Muscle layer of colon (tissue), 2 donors: ENCODE measurements around the gene RNF181.

ENCODE experiments used
- H3K27ac ChIP-seq: one replicate; pipeline ENCODE4 v1.7.0; 2013; ENCODE audit warnings: low read depth, mild to moderate bottlenecking, low read length, moderate library complexity
- H3K27me3 ChIP-seq, 2 donors: one replicate each; pipeline ENCODE4 v1.7.0; 2013; ENCODE audit warnings: low read length in 2 of 2, mild to moderate bottlenecking in 2 of 2; ENCODE audit not compliant: insufficient read depth in 2 of 2, control insufficient read depth in 1 of 2
- H3K36me3 ChIP-seq: one replicate; pipeline ENCODE4 v1.7.0; 2013; ENCODE audit warnings: mild to moderate bottlenecking, low read length; ENCODE audit not compliant: insufficient read depth
- H3K4me1 ChIP-seq: one replicate; pipeline ENCODE4 v1.7.0; 2013; ENCODE audit warnings: mild to moderate bottlenecking, low read length; ENCODE audit not compliant: insufficient read depth
- H3K4me3 ChIP-seq, 2 donors: one replicate each; pipeline ENCODE4 v1.7.0; 2013; ENCODE audit warnings: low read length in 2 of 2, low read depth in 1 of 2, mild to moderate bottlenecking in 1 of 2, moderate library complexity in 1 of 2
- H3K9ac ChIP-seq: one replicate; pipeline ENCODE4 v1.7.0; 2013; ENCODE audit warnings: low read length
- H3K9me3 ChIP-seq: one replicate; pipeline ENCODE4 v1.7.0; 2013; ENCODE audit warnings: mild to moderate bottlenecking, low read length
- donor health status: abdominal sarcoma.
- donor health status: Adenocarcinoma of cecum.

RNF181 gene

DNA sequence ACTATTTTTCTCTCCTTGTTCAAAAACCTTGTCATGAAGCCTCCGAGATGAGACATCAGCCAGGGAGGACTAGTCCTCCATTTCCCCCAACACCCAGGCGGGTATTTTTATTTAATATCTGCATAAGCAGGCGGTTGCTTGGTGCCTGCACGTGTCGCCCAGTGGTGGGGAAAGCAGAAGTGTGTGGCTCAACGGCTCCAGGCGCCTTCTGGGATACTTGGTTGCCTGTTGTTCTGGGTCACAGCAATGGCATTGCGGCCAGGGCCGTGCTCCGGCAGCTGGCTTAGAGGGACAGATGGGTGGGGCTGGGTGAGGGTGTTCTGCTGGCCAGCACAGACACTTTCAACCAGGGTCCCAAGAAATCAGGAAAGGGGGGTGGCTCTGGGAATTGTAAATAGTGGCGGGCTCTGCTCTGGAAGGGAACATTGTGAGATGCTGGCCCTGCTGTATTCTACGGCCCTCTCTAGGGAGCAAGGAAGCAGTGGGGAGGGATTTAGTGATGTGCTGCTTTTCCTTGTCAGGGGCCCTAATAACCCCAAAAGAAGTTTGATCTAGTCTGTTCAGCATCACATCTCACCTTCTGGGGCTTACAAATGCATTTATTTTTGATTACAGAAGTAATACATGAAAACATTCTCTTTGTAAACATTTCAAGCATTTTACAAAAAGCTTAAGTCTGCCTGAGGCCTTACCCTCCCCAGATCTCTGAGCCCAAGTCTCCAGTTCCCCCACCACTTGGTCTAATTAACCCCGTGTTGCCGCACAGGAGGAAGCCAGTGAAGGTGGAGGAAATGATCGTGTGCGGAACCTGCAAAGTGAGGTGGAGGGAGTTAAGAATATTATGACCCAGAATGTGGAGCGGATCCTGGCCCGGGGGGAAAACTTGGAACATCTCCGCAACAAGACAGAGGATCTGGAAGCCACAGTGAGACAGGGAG is 17.0 kb upstream of the RNF181 start:
- Histone ChIP-seq H3K4me3 (peak overlapping the region in 1 of 2 donors; percentile 14), H3K36me3 (no peaks in the 10 kb centered on the region), H3K27ac (no peak overlapping the region), H3K9ac (no peak overlapping the region), H3K9me3 (no peaks in the 10 kb centered on the region), H3K27me3 (no peaks in the 10 kb centered on the region), H3K4me1 (no peaks in the 10 kb centered on the region)

DNA sequence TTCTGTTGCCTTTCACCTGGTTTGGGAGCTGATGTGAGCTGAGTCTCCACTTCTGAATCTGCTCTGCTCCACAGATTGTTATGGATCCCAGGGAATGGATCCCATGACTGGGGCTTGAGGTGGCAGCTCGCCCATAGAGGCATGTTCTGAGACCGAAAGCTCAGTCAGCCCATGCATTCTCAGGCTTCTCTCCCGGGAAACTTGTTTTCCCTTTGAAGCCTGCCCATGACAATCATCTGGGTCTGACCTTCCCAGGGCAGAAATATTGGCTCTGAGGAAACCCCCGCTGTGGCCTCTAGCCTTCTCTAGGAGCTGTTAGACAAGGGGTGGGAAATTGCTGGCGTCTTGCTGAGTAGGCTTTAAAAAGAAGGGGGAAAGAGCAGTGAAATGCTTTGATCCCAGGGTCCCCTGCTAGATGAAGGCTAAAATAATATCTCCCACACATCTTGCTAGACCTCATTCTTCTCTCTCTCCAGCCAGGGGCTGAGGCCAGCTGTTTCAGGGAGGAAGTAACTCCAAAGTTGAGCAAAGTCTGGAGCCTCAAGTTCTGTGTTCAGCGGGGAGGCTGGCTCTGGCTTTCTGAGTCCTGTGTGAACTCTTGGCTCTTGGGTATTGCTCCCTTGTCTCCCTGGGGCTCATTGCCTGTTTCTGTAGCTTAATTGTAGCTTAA is 16.1 kb upstream of the RNF181 start:
- Histone ChIP-seq H3K4me3 (no peak overlapping the region), H3K27ac (no peak overlapping the region), H3K4me1 (peaks cover 4% of the 10 kb centered on the region), H3K9ac (no peak overlapping the region), H3K36me3 (no peaks in the 10 kb centered on the region), H3K27me3 (no peaks in the 10 kb centered on the region), H3K9me3 (no peaks in the 10 kb centered on the region)

DNA sequence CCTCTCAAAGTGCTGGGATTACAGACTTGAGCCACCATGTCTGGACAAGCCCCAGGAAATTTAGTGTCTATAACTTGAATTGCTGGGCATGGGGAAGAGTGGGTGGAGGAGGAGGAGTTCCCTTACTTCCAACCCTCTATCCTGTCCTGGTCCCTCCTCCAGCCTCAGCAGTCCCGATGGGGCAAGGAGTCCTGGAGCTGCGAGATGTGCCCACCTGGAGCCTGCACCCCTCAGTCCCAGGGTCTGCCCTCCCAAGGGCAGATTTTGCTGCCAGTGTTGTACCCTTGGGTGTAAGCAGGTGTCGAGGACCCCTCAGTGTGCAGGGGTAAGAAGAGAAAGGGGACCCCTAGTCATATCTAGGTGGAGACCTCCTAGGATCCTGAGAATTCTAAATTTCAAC is 15.3 kb upstream of the RNF181 start:
- H3K36me3 ChIP-seq = no peaks in the 10 kb centered on the region

DNA sequence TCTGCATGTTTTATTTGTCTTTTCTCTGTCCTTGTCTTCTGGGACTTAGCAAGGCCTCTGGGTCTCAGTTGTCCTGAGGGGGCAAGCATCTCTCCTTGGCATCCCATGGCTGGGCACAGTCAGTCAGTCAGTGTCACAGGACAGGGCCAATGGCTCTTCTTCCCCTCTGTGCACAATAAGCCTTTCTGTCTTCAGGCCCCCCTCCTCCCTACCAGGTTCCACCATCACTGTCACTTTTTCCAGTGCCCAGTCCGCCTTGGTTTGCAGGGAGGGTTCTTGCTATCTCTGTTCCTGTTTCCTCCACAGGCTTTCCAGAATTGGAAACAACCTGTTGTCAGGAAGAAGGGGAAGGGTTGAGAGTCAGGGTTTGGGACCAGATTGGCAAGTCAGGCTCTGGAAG is 13.1 kb upstream of the RNF181 start:
- H3K27me3 ChIP-seq = no peaks in the 10 kb centered on the region
- no peak overlapping the region for H3K4me3 ChIP-seq
- peaks cover 22% of the 10 kb centered on the region for H3K4me1 ChIP-seq
- H3K36me3 ChIP-seq = no peaks in the 10 kb centered on the region
- no peak overlapping the region for H3K27ac ChIP-seq
- H3K9ac ChIP-seq = no peak overlapping the region
- no peaks in the 10 kb centered on the region for H3K9me3 ChIP-seq

More for the DNA sequence above, 15.3 kb upstream of the RNF181 start:
- H3K4me1 ChIP-seq = peaks cover 12% of the 10 kb centered on the region
- H3K4me3 ChIP-seq = no peak overlapping the region
- H3K9ac ChIP-seq = no peak overlapping the region
- no peaks in the 10 kb centered on the region for H3K9me3 ChIP-seq
- no peaks in the 10 kb centered on the region for H3K27me3 ChIP-seq
- no peak overlapping the region for H3K27ac ChIP-seq

DNA sequence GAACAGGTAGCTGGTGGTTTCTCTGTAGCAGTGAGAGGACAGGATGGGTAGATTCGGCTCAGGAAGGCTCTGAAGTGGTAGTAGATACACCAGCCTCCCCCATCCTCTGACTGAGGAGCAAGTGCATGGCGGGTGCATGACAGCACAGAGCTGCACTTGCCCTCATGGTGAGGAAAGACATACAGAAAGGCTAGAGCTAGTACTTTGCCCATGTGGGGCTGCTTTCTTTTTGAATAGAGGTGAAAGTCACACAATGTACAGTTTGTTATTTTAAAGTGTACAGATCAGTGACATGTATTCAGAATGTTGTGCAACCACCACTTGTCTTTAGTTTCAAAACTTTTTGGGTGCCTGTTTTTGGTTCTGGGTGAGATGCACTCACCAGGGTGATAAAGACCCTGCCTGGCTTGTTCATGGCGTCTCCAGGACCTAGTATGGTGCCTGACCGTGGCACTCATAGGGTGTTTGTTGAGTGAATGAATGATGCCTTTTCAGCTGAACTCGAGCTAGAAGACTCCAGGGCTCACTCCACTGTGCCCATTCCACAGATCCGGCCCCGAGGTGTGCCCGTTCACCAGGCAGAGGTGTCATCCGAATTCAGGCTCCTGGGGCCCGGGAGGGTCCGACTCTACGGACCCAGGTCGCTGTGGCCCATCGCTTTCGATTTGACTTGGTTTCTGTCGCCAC is 11.7 kb upstream of the RNF181 start:
- no peaks in the 10 kb centered on the region for H3K9me3 ChIP-seq
- H3K36me3 ChIP-seq = no peaks in the 10 kb centered on the region
- peaks cover 29% of the 10 kb centered on the region for H3K4me1 ChIP-seq
- peak overlapping the region; percentile 37 for H3K27ac ChIP-seq
- H3K4me3 ChIP-seq = peak overlapping the region; percentile 73 to 94
- H3K9ac ChIP-seq = peak overlapping the region; percentile 30
- no peaks in the 10 kb centered on the region for H3K27me3 ChIP-seq

DNA sequence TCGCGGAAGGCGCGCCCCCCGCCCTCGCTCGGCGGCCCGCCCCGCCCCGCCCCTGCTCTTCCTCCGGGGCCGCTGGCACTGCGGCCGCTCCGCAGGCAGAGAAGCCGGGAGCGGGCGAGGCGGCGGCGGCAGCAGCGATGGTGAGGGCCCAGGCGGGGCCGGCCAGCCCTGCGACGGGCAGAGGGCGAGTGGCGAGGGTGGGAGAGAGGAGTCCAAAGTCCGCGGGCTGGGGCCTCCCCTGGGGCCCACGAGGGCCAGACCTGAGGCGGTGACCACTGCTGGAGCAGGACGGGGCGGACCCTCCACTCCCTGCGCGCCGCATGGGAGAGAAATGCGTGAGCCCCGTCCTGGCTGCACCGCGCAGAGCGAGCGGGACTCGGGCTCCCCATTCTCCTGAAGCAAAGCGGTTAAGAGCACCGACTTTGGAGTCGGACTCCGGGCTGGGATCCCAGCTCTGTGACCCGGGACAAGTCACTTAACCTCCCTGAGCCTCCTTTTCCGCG is 11.1 kb upstream of the RNF181 start, which contains the start of gene VAMP5:
Gene VAMP5, plus strand, starts transcription at position 78 of the 503 bp plus-strand sequence. Its CDS starts 60 bp downstream, at position 138.
- Histone ChIP-seq H3K9me3 (no peaks in the 10 kb centered on the region), H3K27me3 (no peaks in the 10 kb centered on the region), H3K36me3 (peaks cover 5% of the 10 kb centered on the region), H3K4me3 (peak within 1 kb of the TSS; percentile 73 to 94), H3K27ac (peak within 1 kb of the TSS; percentile 59), H3K9ac (peak within 1 kb of the TSS; percentile 78), H3K4me1 (peaks cover 35% of the 10 kb centered on the region)

DNA sequence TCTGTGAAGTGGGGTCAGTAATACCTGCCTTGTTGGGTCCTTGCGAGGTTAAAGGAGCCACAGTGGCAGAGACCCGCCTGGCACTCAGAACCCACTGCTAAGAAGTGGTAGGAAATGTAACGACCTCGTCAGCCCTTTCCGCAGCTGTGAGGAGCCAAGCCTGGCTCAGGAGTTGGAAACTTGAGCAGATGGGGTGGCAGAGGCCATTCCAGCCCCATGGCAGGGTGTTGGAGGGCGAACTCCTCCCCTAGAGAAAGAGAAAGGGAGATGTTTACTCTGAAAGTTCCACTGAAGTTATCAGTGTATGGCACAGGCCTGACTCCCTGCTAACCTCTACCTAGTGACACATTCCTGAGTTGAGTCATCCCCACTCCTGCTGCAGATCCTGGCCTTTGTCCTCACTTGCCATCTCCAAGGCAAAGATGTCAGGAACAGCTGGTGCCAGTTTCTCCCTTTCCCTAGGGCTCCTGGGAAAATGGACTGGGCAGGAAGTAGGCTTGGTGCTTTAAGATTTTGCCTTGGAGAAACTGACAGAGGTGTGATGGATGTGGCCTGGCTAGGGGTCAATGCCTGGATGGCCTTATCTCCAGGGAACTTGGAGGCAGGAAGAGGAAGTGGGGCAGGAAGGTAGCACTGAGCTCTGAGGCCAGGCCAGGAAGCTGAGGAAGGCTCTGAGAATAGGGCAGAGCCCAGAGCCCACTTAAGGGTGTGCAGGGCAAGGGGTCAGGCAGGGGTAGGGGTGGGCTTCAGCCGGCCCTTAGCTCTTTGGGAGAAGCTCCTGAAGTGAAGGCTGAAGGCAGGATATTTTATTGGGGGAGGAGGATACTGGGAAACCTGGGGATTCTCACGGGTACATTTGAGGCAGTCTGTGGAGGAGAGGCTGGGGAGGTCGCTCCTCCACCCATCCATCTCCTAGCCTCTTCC is 10.4 kb upstream of the RNF181 start:
- peak overlapping the region; percentile 78 for H3K9ac ChIP-seq
- peaks cover 40% of the 10 kb centered on the region for H3K4me1 ChIP-seq

DNA sequence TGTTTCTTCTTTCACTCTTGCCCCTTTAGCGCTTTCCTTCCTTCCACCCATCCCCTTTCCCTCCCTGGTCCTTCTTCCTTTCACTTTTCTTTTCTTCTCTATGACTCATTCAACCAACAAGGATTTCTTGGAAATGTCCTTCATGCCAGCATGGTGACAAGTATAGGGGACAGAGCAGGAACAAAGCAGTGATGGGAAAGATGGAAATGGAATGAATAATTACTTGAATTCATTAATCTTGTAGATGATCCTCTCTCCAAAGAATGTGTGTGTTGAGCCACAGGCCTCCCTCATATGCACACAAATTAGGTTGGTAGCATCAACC is 9.8 kb upstream of the RNF181 start:
- H3K9me3 ChIP-seq = no peaks in the 10 kb centered on the region
- H3K9ac ChIP-seq = no peak overlapping the region
- peaks cover 47% of the 10 kb centered on the region for H3K4me1 ChIP-seq
- H3K27me3 ChIP-seq = no peaks in the 10 kb centered on the region
- peak overlapping the region in 1 of 2 donors; percentile 94 for H3K4me3 ChIP-seq
- H3K27ac ChIP-seq = peak overlapping the region; percentile 59
- peaks cover 7% of the 10 kb centered on the region for H3K36me3 ChIP-seq

More for the DNA sequence above, 10.4 kb upstream of the RNF181 start:
- no peaks in the 10 kb centered on the region for H3K27me3 ChIP-seq
- peaks cover 7% of the 10 kb centered on the region for H3K36me3 ChIP-seq
- peak overlapping the region; percentile 59 for H3K27ac ChIP-seq
- no peaks in the 10 kb centered on the region for H3K9me3 ChIP-seq
- peak overlapping the region; percentile 73 to 94 for H3K4me3 ChIP-seq

DNA sequence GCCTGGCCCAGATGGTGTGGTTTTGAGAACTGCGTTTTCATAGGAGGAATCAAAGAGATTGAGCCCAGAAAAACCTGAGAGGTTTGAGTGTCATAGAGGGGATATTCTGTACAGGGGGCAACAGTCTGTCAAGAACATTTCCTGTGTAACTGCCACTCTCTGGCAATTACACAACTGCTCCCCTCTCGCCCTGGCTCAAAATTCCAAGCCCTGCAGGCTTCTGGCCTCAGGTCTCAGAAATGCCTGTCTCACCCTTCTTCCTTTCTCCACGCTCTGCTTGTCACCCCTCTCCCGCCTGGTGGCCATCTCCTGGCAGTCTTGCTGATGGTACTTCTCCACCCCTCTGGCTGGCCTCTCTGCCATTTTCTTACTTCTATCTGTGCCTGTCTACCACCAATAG is 7.3 kb upstream of the RNF181 start:
- H3K9ac ChIP-seq = no peak overlapping the region
- no peak overlapping the region for H3K4me3 ChIP-seq

DNA sequence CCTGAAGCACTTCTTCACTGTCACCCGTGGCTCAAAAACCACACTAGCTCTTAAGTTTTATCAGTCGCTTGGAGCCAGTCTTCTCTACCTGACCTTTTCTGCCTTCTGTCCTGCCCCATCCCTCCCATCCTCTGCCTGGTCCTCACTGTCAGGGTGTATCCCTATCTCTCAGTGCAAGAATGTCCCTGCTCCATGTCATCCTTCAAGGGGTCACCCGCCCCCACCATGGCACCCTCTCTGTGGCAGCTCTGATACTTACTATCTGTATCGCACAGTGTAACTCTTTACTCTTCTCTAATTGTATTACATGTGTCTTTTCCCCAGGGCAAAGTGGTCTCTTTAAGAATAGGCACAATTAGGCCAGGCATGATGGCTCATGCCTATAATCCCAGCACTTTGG is 6.9 kb upstream of the RNF181 start:
- no peaks in the 10 kb centered on the region for H3K9me3 ChIP-seq
- no peak overlapping the region for H3K27ac ChIP-seq
- H3K36me3 ChIP-seq = peaks cover 7% of the 10 kb centered on the region
- no peak overlapping the region for H3K9ac ChIP-seq
- H3K4me3 ChIP-seq = no peak overlapping the region
- peaks cover 58% of the 10 kb centered on the region for H3K4me1 ChIP-seq
- no peaks in the 10 kb centered on the region for H3K27me3 ChIP-seq

More for the DNA sequence above, 7.3 kb upstream of the RNF181 start:
- Histone ChIP-seq H3K27ac (no peak overlapping the region), H3K9me3 (no peaks in the 10 kb centered on the region), H3K27me3 (no peaks in the 10 kb centered on the region), H3K4me1 (peaks cover 58% of the 10 kb centered on the region), H3K36me3 (peaks cover 7% of the 10 kb centered on the region)
